Brain microvascular endothelial cell (primary cell): Measurements from ENCODE around the gene SLCO2A1.

Source experiments
- DNase-seq: peaks from one replicate; pipeline ENCODE4 v3.0.0-alpha.2; 2020
- H3K27ac ChIP-seq: fragments of 250-450 bp; sonication (Bioruptor Pico); 2 replicates; pipeline ENCODE4 v1.5.1; 2020; ENCODE audit warnings: mild to moderate bottlenecking, moderate library complexity
- H3K27me3 ChIP-seq: fragments of 250-450 bp; sonication (Bioruptor Pico); replicated peaks from 2 replicates; pipeline ENCODE4 v1.5.1; 2020; ENCODE audit warnings: mild to moderate bottlenecking
- H3K36me3 ChIP-seq: fragments of 250-450 bp; sonication (Bioruptor Pico); replicated peaks from 2 replicates; pipeline ENCODE4 v1.5.1; 2020; ENCODE audit warnings: mild to moderate bottlenecking
- H3K4me3 ChIP-seq: 2 replicates; pipeline ENCODE4 v1.5.1; 2011; ENCODE audit warnings: low read depth, mild to moderate bottlenecking, control low read depth, low read length, moderate library complexity
- in situ Hi-C: cut with HindIII; loops from 2 replicates; pipeline ENCODE4 v1.10.0; 2017; ENCODE audit warnings: low sequenced_read_pairs, low pct_ligation_motif_present
- TF ChIP-seq, protein P1 (sequence below): IDR thresholded peaks from 2 replicates; pipeline ENCODE4 v1.5.1; 2011; ENCODE audit warnings: low read depth, mild to moderate bottlenecking, moderate library complexity, low read length, control low read depth, inconsistent platforms; ENCODE audit errors: missing control alignments

SLCO2A1 gene

DNA sequence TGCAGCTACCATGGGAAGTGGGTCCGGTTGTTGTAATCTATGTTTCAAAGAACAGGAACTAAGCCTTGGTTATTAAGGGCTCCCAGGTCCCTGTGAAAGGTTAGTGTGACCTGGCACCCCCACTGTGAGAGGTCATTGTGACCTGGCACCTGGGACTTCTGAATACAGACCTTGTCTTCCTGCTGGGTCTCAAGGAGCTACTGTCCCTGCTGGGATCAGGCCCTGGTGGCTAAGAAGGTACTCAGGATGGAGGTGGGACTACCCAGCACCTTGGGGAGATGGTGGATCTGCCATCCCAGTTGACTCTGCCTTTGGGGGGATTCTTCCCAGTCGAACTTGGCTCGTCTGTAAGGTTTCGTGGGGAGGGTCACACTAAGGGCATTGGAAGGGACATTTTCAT lies 10.3 kb upstream of the SLCO2A1 start:
- TF ChIP-seq, protein P1, sequence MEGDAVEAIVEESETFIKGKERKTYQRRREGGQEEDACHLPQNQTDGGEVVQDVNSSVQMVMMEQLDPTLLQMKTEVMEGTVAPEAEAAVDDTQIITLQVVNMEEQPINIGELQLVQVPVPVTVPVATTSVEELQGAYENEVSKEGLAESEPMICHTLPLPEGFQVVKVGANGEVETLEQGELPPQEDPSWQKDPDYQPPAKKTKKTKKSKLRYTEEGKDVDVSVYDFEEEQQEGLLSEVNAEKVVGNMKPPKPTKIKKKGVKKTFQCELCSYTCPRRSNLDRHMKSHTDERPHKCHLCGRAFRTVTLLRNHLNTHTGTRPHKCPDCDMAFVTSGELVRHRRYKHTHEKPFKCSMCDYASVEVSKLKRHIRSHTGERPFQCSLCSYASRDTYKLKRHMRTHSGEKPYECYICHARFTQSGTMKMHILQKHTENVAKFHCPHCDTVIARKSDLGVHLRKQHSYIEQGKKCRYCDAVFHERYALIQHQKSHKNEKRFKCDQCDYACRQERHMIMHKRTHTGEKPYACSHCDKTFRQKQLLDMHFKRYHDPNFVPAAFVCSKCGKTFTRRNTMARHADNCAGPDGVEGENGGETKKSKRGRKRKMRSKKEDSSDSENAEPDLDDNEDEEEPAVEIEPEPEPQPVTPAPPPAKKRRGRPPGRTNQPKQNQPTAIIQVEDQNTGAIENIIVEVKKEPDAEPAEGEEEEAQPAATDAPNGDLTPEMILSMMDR, result no peak
- no peaks in the 10 kb centered on the region for H3K27me3 ChIP-seq
- H3K36me3 ChIP-seq, result no peaks in the 10 kb centered on the region
- no peak overlapping the region for H3K4me3 ChIP-seq
- no peak overlapping the region for H3K27ac ChIP-seq
- no peak for DNase-seq
- in situ Hi-C loops, result no loop called here

DNA sequence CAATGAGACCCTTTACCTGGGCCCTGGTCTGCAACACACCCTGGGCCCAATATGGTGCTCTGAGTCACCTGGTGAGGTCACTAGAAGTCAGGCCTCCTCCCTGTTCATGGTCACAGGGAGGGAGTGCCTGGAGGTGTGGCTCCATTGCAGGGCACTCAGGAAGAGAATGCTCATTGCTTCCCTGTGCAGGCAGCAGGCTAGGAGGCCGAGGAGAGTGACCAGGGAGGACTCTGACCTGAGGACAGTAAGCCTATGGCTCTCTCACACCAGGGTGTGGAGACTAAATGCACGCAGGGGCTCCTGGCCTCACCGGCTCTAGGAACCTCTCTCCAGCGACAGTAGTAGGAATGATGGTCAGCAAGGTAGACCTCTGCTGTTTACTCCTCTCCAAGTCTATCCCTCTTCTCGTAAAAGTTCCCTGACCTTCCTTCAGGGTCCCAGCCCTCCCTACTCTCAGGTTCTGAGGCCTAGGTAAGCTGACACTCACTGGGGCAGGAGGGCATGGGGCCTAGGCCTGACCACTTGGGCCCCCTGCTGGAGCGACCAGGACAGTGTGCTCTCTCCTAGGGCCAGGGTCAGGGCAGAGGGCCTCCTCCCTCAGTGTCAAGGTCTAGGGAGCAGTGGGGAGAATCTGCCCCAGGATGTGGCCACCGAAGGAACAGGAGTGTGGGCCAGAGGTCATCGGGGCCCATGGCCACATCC lies 9.6 kb upstream of the SLCO2A1 start:
- no peak for DNase-seq

DNA sequence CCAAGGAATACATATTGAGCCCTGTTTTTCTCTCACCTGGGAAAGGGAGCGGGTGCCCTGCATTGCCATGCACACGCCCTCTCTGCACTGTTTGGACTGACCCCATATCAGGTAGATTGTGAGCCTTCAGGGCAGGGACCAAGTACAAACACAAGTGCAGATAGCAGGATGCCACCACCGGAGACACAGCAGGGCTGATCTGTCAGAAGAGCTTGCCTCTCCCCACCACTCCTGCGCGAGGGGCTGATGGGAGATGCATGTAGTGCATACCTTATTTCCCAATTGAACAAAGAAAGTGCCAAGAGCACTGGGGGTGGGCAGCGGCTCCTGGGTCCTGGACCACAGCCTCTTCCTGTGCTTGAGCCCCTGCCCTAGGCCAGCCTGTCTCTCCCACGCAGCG lies 9.0 kb upstream of the SLCO2A1 start:
- H3K27ac ChIP-seq, result no peak overlapping the region
- H3K36me3 ChIP-seq, result no peaks in the 10 kb centered on the region
- H3K4me3 ChIP-seq, result no peak overlapping the region
- TF ChIP-seq, protein P1, result no peak
- DNase-seq, result no peak
- no peaks in the 10 kb centered on the region for H3K27me3 ChIP-seq
- in situ Hi-C loops, result no loop called here

More for the DNA sequence above, 9.6 kb upstream of the SLCO2A1 start:
- TF ChIP-seq, protein P1, result peak; percentile 36
- no peaks in the 10 kb centered on the region for H3K36me3 ChIP-seq
- H3K27ac ChIP-seq, result no peak overlapping the region
- no peak overlapping the region for H3K4me3 ChIP-seq
- in situ Hi-C loops, result no loop called here
- no peaks in the 10 kb centered on the region for H3K27me3 ChIP-seq

DNA sequence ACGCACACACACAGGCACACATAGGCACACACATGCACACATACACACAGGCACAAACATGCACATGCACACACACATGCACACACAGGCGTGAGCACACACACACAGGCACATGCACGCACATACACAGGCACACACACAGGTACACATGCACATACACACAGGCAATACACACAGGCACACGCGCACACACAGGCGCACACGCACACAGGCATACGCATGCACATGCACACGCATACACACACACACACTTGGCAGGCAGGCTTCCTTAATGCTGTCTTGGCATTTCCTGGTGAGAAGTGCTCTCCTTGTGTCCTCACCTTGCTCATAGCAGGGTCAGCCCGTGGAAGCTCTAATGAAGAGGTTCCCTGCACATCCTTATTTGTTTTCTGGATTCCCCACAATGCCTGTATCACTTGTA lies 8.4 kb upstream of the SLCO2A1 start:
- TF ChIP-seq, protein P1, result no peak
- in situ Hi-C loops, result no loop called here
- H3K36me3 ChIP-seq, result no peaks in the 10 kb centered on the region
- no peak overlapping the region for H3K4me3 ChIP-seq
- DNase-seq, result no peak
- no peak overlapping the region for H3K27ac ChIP-seq
- no peaks in the 10 kb centered on the region for H3K27me3 ChIP-seq

DNA sequence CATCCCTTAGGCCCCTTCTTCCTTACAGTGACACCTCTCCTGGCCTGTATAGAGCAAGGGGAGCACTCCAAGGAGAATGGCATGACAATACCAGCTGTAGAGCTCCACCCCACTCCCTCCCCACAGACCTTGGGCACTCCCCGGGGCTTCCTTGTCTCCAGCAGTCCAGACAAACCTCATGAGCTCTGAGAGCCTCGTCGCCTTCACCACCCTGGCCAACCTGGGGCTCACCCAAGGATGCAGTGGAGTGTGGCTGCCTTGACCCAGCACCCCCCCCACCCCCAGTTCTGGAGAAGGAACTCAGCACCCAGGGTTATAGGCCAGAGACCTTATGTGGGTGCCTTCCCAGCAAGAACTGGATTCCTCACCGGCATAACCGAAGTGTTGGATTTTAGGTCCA lies 7.4 kb upstream of the SLCO2A1 start:
- in situ Hi-C loops, result no loop called here
- Histone ChIP-seq H3K27ac (no peak overlapping the region), H3K27me3 (no peaks in the 10 kb centered on the region), H3K4me3 (no peak overlapping the region), H3K36me3 (no peaks in the 10 kb centered on the region)
- TF ChIP-seq, protein P1, result no peak
- DNase-seq, result no peak

DNA sequence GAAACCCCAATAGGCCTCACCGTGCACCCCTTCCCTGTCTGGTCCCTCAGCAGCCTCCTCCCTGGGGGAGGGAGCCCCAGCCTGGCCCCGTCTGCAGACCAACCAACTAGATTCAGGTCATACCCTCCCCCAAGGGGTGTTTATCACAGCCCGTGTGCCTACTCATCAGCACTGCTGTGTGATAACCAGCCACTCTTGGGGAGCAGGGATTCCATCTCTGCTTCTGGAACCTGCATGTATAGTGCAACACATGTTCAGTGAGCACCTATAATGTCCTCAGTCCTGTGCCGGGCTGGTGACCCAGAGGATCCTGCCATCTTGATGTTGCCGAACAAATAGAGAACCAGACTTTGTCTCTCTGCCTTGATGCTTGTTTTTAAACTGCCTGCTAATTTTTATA lies 6.6 kb upstream of the SLCO2A1 start:
- no peak for DNase-seq
- in situ Hi-C loops, result no loop called here
- H3K27ac ChIP-seq, result no peak overlapping the region
- H3K36me3 ChIP-seq, result no peaks in the 10 kb centered on the region
- H3K4me3 ChIP-seq, result no peak overlapping the region
- no peaks in the 10 kb centered on the region for H3K27me3 ChIP-seq
- TF ChIP-seq, protein P1, result no peak
